ENCODE results near the gene FAM184B. TPM values are rescaled to one million over a fixed set of nuclear protein-coding genes. Genes with fewer than 3 reads are reported as not detected.
"Not testable (repeated sequence)": the region's sequence is repeated elsewhere in the genome, so short reads cannot be mapped to it uniquely, and the experiment has no call there.

The FAM184B gene
- total RNA-seq, 1 donor from 2014 or later, result 0.02 TPM

GRCh38 chr4:17717301-17717700 lies 64.1 kb downstream of the FAM184B start:
- ChIA-PET CTCF (no interaction called here), POLR2A (no interaction called here)
- H3K27ac Mint-ChIP-seq, result no peak overlapping the region
- H3K4me1 Mint-ChIP-seq, result no peaks in the 10 kb centered on the region
- DNase-seq (no peak), ATAC-seq (ENCODE audit: low read depth) (no peak)
- H3K36me3 Mint-ChIP-seq (ENCODE audit: low read depth), result no peaks in the 10 kb centered on the region
- intact Hi-C loops (cut with micrococcal nuclease), result no loop called here
- TF ChIP-seq CTCF (IDR thresholded peaks at IDR 0.05), result no peak
- no peaks in the 10 kb centered on the region for H3K9me3 Mint-ChIP-seq
- no peak overlapping the region for H3K4me3 Mint-ChIP-seq
- H3K27me3 Mint-ChIP-seq, result peaks cover 4% of the 10 kb centered on the region

- POLR2A ChIA-PET, result no interaction called here
- H3K4me1 Mint-ChIP-seq, result no peaks in the 10 kb centered on the region
- peaks cover 4% of the 10 kb centered on the region for H3K27me3 Mint-ChIP-seq
- H3K4me3 Mint-ChIP-seq, result no peak overlapping the region
- CTCF ChIA-PET, result no interaction called here
- no peak overlapping the region for H3K27ac Mint-ChIP-seq
- ATAC-seq (ENCODE audit: low read depth) (no peak), DNase-seq (no peak)
- intact Hi-C loops (cut with micrococcal nuclease), result no loop called here
- H3K9me3 Mint-ChIP-seq, result no peaks in the 10 kb centered on the region
- no peak for TF ChIP-seq CTCF (IDR thresholded peaks at IDR 0.05)
- no peaks in the 10 kb centered on the region for H3K36me3 Mint-ChIP-seq (ENCODE audit: low read depth)
These were observed 65.9 kb downstream of the FAM184B start for GRCh38 chr4:17715511-17715910.

- no peaks in the 10 kb centered on the region for H3K9me3 Mint-ChIP-seq
- POLR2A ChIA-PET, result no interaction called here
- CTCF ChIA-PET, result no interaction called here
- H3K36me3 Mint-ChIP-seq (ENCODE audit: low read depth), result no peaks in the 10 kb centered on the region
- no peak overlapping the region for H3K4me3 Mint-ChIP-seq
- ATAC-seq (ENCODE audit: low read depth) (no peak), DNase-seq (no peak)
- H3K27me3 Mint-ChIP-seq, result no peaks in the 10 kb centered on the region
- no peak overlapping the region for H3K27ac Mint-ChIP-seq
- TF ChIP-seq CTCF (IDR thresholded peaks at IDR 0.05), result no peak
- intact Hi-C loops (cut with micrococcal nuclease), result no loop called here
- no peaks in the 10 kb centered on the region for H3K4me1 Mint-ChIP-seq
These were observed 67.6 kb downstream of the FAM184B start for GRCh38 chr4:17713779-17714178.

- H3K4me3 Mint-ChIP-seq, result no peak overlapping the region
- H3K36me3 Mint-ChIP-seq (ENCODE audit: low read depth), result no peaks in the 10 kb centered on the region
- H3K4me1 Mint-ChIP-seq, result no peaks in the 10 kb centered on the region
- no peak for TF ChIP-seq CTCF (IDR thresholded peaks at IDR 0.05)
- no peaks in the 10 kb centered on the region for H3K9me3 Mint-ChIP-seq
- ChIA-PET POLR2A (no interaction called here), CTCF (no interaction called here)
- DNase-seq, result no peak
- H3K27ac Mint-ChIP-seq, result no peak overlapping the region
- intact Hi-C loops (cut with micrococcal nuclease), result no loop called here
- ATAC-seq (ENCODE audit: low read depth), result no peak
- no peaks in the 10 kb centered on the region for H3K27me3 Mint-ChIP-seq
These were observed 69.3 kb downstream of the FAM184B start for GRCh38 chr4:17712166-17712565.

GRCh38 chr4:17711206-17711605 lies 70.2 kb downstream of the FAM184B start:
- ATAC-seq (ENCODE audit: low read depth); H3K27me3 Mint-ChIP-seq; H3K27ac Mint-ChIP-seq; H3K4me1 Mint-ChIP-seq; H3K36me3 Mint-ChIP-seq (ENCODE audit: low read depth); H3K4me3 Mint-ChIP-seq; POLR2A ChIA-PET; intact Hi-C loops (cut with micrococcal nuclease); CTCF ChIA-PET; H3K9me3 Mint-ChIP-seq; DNase-seq: not testable (repeated sequence)

GRCh38 chr4:17709763-17710068 lies 71.7 kb downstream of the FAM184B start:
- H3K4me1 Mint-ChIP-seq, result no peaks in the 10 kb centered on the region
- no peaks in the 10 kb centered on the region for H3K36me3 Mint-ChIP-seq (ENCODE audit: low read depth)
- intact Hi-C loops (cut with micrococcal nuclease), result no loop called here
- TF ChIP-seq CTCF (IDR thresholded peaks at IDR 0.05), result no peak
- no peak for DNase-seq
- H3K27ac Mint-ChIP-seq, result no peak overlapping the region
- no peaks in the 10 kb centered on the region for H3K9me3 Mint-ChIP-seq
- no peak for ATAC-seq (ENCODE audit: low read depth)
- H3K27me3 Mint-ChIP-seq, result no peaks in the 10 kb centered on the region
- no peak overlapping the region for H3K4me3 Mint-ChIP-seq
- CTCF ChIA-PET, result no interaction called here
- POLR2A ChIA-PET, result no interaction called here
